ENCODE results near the gene MZT2B.
"Not testable (repeated sequence)": the region's sequence is repeated elsewhere in the genome, so short reads cannot be mapped to it uniquely, and the experiment has no call there.

The MZT2B gene

DNA sequence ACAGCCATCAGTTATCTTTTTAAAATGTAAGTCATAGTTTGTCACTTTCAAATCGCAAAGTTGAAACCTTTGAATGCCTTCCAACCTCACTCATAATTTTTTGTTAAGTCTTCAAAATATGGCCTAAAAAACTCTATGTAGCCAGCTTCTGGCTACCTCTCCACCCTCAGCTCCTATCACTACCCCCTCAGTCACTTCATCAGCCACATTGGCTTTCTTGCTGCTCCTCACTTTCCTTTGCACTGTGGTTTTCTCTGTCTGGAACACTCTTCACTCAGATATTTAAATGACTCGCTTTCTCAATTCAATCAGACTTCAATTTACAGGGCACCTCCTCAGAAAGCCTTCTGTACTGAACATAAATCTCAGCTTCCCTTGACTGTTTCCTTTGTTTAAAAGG is 51.0 kb downstream of the MZT2B start:
- ATAC-seq (ENCODE audit: low read depth); H3K4me1 Mint-ChIP-seq; H3K4me3 Mint-ChIP-seq; H3K27me3 Mint-ChIP-seq; H3K9me3 Mint-ChIP-seq; H3K36me3 Mint-ChIP-seq; DNase-seq (ENCODE audit: low spot score in 2 of 2); H3K27ac Mint-ChIP-seq: not testable (repeated sequence)

DNA sequence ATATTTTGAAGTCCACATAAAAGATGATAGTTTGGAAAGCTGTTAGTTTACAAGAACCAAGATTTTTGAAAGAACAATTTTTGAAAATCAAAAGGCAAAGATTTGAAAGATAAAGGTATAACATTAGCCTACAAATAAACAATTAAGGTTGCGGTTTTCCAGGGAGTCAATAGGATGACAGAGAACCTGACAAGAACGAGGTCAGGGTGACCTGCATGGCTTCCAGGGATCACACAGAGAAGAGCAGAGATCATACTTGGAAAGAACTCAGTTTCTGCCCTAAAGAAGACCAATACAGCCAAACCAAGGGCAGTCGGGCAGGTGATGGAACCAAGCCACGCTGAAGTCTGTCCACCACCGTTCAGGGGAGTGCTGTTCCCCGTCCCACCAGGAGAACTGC is 57.5 kb downstream of the MZT2B start:
- H3K4me1 Mint-ChIP-seq; ATAC-seq (ENCODE audit: low read depth); H3K27ac Mint-ChIP-seq; H3K36me3 Mint-ChIP-seq; H3K4me3 Mint-ChIP-seq; H3K9me3 Mint-ChIP-seq; H3K27me3 Mint-ChIP-seq; DNase-seq (ENCODE audit: low spot score in 2 of 2): not testable (repeated sequence)
